BJ (cell line): Measurements from ENCODE around the gene SMC6. TPM values are rescaled to one million over a fixed set of nuclear protein-coding genes. Genes with fewer than 3 reads are reported as not detected.

Experiments
- CTCF ChIA-PET: fragments of 350-600 bp; formaldehyde crosslinking; extraction: SDS; loops from one replicate; lab custom pipeline; 2021; ENCODE audit warnings: antibody characterized with exemption, inconsistent platforms; lab: Yijun Ruan, JAX
- POLR2A ChIA-PET: fragments of 300-600 bp; sonication (Branson Sonifier 250); formaldehyde crosslinking; extraction: SDS; loops from one replicate; lab custom pipeline; 2021; ENCODE audit warnings: antibody characterized with exemption; lab: Charles Lee
- DNase-seq: peaks from one replicate; pipeline ENCODE4 v3.0.0-alpha.2; 2011; ENCODE audit warnings: low read depth
- H3K27me3 ChIP-seq: 2 replicates; pipeline ENCODE4 v1.6.0; 2011; ENCODE audit warnings: low read length; ENCODE audit not compliant: control insufficient read depth, insufficient read depth
- H3K36me3 ChIP-seq: 2 replicates; pipeline ENCODE4 v1.5.1; 2011; ENCODE audit warnings: low read length; ENCODE audit not compliant: control insufficient read depth, insufficient read depth
- H3K4me3 ChIP-seq: 2 replicates; pipeline ENCODE4 v1.5.1; 2011; ENCODE audit warnings: low read depth, mild to moderate bottlenecking, control low read depth, low read length
- CTCF ChIP-seq: IDR thresholded peaks from 2 replicates; pipeline ENCODE4 v1.5.1; 2011; ENCODE audit warnings: low read depth, mild to moderate bottlenecking, control low read depth, inconsistent platforms, low read length, moderate library complexity; ENCODE audit not compliant: insufficient read depth
- polyA plus RNA-seq: library from polyadenylated mRNA; depleted of rRNA; stranded (reverse); fragments of >200 nt; gene quantifications from 2 replicates; pipeline ENCODE4 v1.2.3, GENCODE V29; 2011

The SMC6 gene
- polyA plus RNA-seq, 1 experiment = 5.2 TPM

- ChIA-PET CTCF (no interaction called here), POLR2A (no interaction called here)
- Histone ChIP-seq H3K27me3 (no peaks in the 10 kb centered on the region), H3K36me3 (no peaks in the 10 kb centered on the region), H3K4me3 (no peak overlapping the region)
- no peak for TF ChIP-seq CTCF
- no peak for DNase-seq
Measured at GRCh38 chr2:17781482-17781881, 27.9 kb upstream of the SMC6 start.

GRCh38 chr2:17780546-17780945, 26.9 kb upstream of the SMC6 start:
- TF ChIP-seq CTCF = no peak
- Histone ChIP-seq H3K36me3 (no peaks in the 10 kb centered on the region), H3K4me3 (no peak overlapping the region), H3K27me3 (no peaks in the 10 kb centered on the region)
- ChIA-PET CTCF (no interaction called here), POLR2A (no interaction called here)
- DNase-seq = no peak

- Histone ChIP-seq H3K36me3 (no peaks in the 10 kb centered on the region), H3K27me3 (no peaks in the 10 kb centered on the region), H3K4me3 (no peak overlapping the region)
- POLR2A ChIA-PET = no interaction called here
- no peak for TF ChIP-seq CTCF
- CTCF ChIA-PET = interaction anchor here (1.0 kb wide), 1 partner anchor 20 kb away, joined by 3 read pairs; no protein-coding TSS in a partner anchor
- DNase-seq = no peak
Measured at GRCh38 chr2:17772532-17772931, 18.9 kb upstream of the SMC6 start.

GRCh38 chr2:17771956-17772355, 18.3 kb upstream of the SMC6 start:
- H3K4me3 ChIP-seq = no peak overlapping the region
- ChIA-PET CTCF (interaction anchor here (1.0 kb wide), 1 partner anchor 19 kb away, joined by 3 read pairs; no protein-coding TSS in a partner anchor), POLR2A (no interaction called here)
- DNase-seq = no peak
- H3K27me3 ChIP-seq = no peaks in the 10 kb centered on the region
- H3K36me3 ChIP-seq = no peaks in the 10 kb centered on the region
- no peak for TF ChIP-seq CTCF

- no peaks in the 10 kb centered on the region for H3K27me3 ChIP-seq
- H3K36me3 ChIP-seq = no peaks in the 10 kb centered on the region
- TF ChIP-seq CTCF = no peak
- no peak for DNase-seq
- POLR2A ChIA-PET = no interaction called here
- no peak overlapping the region for H3K4me3 ChIP-seq
- CTCF ChIA-PET = interaction anchor here (0.7 kb wide), 1 partner anchor 362 kb away, joined by 3 read pairs; no protein-coding TSS in a partner anchor
Measured at GRCh38 chr2:17768894-17769293, 15.3 kb upstream of the SMC6 start.
